Esophagus (tissue), 2 donors: ENCODE data around the gene TGFA. TPM values are rescaled to one million over a fixed set of nuclear protein-coding genes. Genes with fewer than 3 reads are reported as not detected.

Experiments
- H3K27ac ChIP-seq, 2 donors: one replicate each; pipeline ENCODE4 v1.5.1; 2013; ENCODE audit warnings: low read depth in 2 of 2, mild to moderate bottlenecking in 2 of 2, inconsistent platforms in 1 of 2, low read length in 1 of 2, moderate library complexity in 1 of 2
- H3K27me3 ChIP-seq, 2 donors: one replicate each; pipeline ENCODE4 v1.6.1; 2013; ENCODE audit warnings: low read length in 2 of 2, control low read depth in 1 of 2, mild to moderate bottlenecking in 1 of 2; ENCODE audit not compliant: insufficient read depth in 2 of 2, control insufficient read depth in 1 of 2
- H3K36me3 ChIP-seq, 2 donors: one replicate each; pipeline ENCODE4 v1.6.1; 2013; ENCODE audit warnings: low read length in 1 of 2; ENCODE audit not compliant: control insufficient read depth in 2 of 2, insufficient read depth in 2 of 2
- H3K4me1 ChIP-seq, 2 donors: one replicate each; pipeline ENCODE4 v1.6.1; 2013; ENCODE audit warnings: low read length in 1 of 2; ENCODE audit not compliant: control insufficient read depth in 2 of 2, insufficient read depth in 2 of 2
- H3K4me3 ChIP-seq, 2 donors: one replicate each; pipeline ENCODE4 v1.5.1; 2013; ENCODE audit warnings: low read length in 2 of 2, mild to moderate bottlenecking in 2 of 2, low read depth in 1 of 2, moderate library complexity in 1 of 2
- H3K9me3 ChIP-seq, 2 donors: one replicate each; pipeline ENCODE4 v1.6.1; 2013; ENCODE audit warnings: mild to moderate bottlenecking in 2 of 2, low read depth in 1 of 2, low read length in 1 of 2, moderate library complexity in 1 of 2; ENCODE audit not compliant: control insufficient read depth in 2 of 2, insufficient read depth in 1 of 2
- WGBS, 2 donors: extraction: QIAGEN DNeasy Blood & Tissue Kit; methylation state at CpG; one replicate each; pipeline ENCODE4 v1.1.7; 2013; 5-methylcytosine and 5-hydroxymethylcytosine counted together
- polyA plus RNA-seq, 2 donors: library from polyadenylated mRNA; stranded (reverse); fragments of 200-250 nt; gene quantifications; one replicate each; pipeline ENCODE4 v1.2.3, GENCODE V29; 2013
- donor health status: healthy with polysubstance abuse.
- donor health status: Bipolar disorder and iron deficiency.

The TGFA gene
- polyA plus RNA-seq, 2 donors, result 16.3 to 24.7 TPM

- Histone ChIP-seq H3K4me3 (no peak overlapping the region), H3K9me3 (no peaks in the 10 kb centered on the region)
- WGBS, 2 donors, result 74 to 75% methylated on average over 2 of the region's 2 CpGs
Measured at GRCh38 chr2:70426341-70426740, 127.3 kb downstream of the TGFA start.

GRCh38 chr2:70425682-70426301, 127.8 kb downstream of the TGFA start:
- H3K4me1 ChIP-seq, result peaks cover 0 to 6% of the 10 kb centered on the region in 2 donors
- H3K27me3 ChIP-seq, result no peaks in the 10 kb centered on the region
- H3K4me3 ChIP-seq, result no peak overlapping the region
- H3K27ac ChIP-seq, result peak overlapping the region; percentile 79 to 96
- no peaks in the 10 kb centered on the region for H3K9me3 ChIP-seq
- no peaks in the 10 kb centered on the region for H3K36me3 ChIP-seq
- 53% methylated on average over 7 of the region's 7 CpGs for WGBS, 2 donors

More at GRCh38 chr2:70426341-70426740, 127.3 kb downstream of the TGFA start:
- H3K27me3 ChIP-seq, result no peaks in the 10 kb centered on the region
- H3K36me3 ChIP-seq, result no peaks in the 10 kb centered on the region
- H3K27ac ChIP-seq, result peak overlapping the region; percentile 79 to 96
- peaks cover 0 to 6% of the 10 kb centered on the region in 2 donors for H3K4me1 ChIP-seq

GRCh38 chr2:70420740-70421139, 132.9 kb downstream of the TGFA start:
- H3K36me3 ChIP-seq, result no peaks in the 10 kb centered on the region
- no peaks in the 10 kb centered on the region for H3K27me3 ChIP-seq
- peaks cover 0 to 4% of the 10 kb centered on the region in 2 donors for H3K4me1 ChIP-seq
- H3K27ac ChIP-seq, result peak overlapping the region in 1 of 2 donors; percentile 66
- H3K4me3 ChIP-seq, result no peak overlapping the region
- 73 to 76% methylated on average over 8 of the region's 8 CpGs for WGBS, 2 donors
- no peaks in the 10 kb centered on the region for H3K9me3 ChIP-seq

GRCh38 chr2:70420143-70420542, 133.5 kb downstream of the TGFA start:
- Histone ChIP-seq H3K27ac (peak overlapping the region in 1 of 2 donors; percentile 51), H3K4me1 (peaks cover 0 to 2% of the 10 kb centered on the region in 2 donors), H3K9me3 (no peaks in the 10 kb centered on the region), H3K36me3 (no peaks in the 10 kb centered on the region), H3K27me3 (no peaks in the 10 kb centered on the region), H3K4me3 (no peak overlapping the region)
- WGBS, 2 donors, result 43 to 52% methylated on average over 4 of the region's 4 CpGs

- H3K4me1 ChIP-seq, result peaks cover 0 to 2% of the 10 kb centered on the region in 2 donors
- no peaks in the 10 kb centered on the region for H3K27me3 ChIP-seq
- WGBS, 2 donors, result 86 to 89% methylated on average over 12 of the region's 12 CpGs
- no peak overlapping the region for H3K4me3 ChIP-seq
- H3K27ac ChIP-seq, result no peak overlapping the region
- H3K9me3 ChIP-seq, result no peaks in the 10 kb centered on the region
- no peaks in the 10 kb centered on the region for H3K36me3 ChIP-seq
Measured at GRCh38 chr2:70418514-70418913, 135.1 kb downstream of the TGFA start.

GRCh38 chr2:70417011-70417410, 136.6 kb downstream of the TGFA start:
- H3K27ac ChIP-seq, result no peak overlapping the region
- H3K27me3 ChIP-seq, result no peaks in the 10 kb centered on the region
- H3K36me3 ChIP-seq, result no peaks in the 10 kb centered on the region
- peaks cover 0 to 2% of the 10 kb centered on the region in 2 donors for H3K4me1 ChIP-seq
- no peak overlapping the region for H3K4me3 ChIP-seq
- no peaks in the 10 kb centered on the region for H3K9me3 ChIP-seq
- WGBS, 2 donors, result 78 to 84% methylated on average over 1 of the region's 1 CpG

DNA sequence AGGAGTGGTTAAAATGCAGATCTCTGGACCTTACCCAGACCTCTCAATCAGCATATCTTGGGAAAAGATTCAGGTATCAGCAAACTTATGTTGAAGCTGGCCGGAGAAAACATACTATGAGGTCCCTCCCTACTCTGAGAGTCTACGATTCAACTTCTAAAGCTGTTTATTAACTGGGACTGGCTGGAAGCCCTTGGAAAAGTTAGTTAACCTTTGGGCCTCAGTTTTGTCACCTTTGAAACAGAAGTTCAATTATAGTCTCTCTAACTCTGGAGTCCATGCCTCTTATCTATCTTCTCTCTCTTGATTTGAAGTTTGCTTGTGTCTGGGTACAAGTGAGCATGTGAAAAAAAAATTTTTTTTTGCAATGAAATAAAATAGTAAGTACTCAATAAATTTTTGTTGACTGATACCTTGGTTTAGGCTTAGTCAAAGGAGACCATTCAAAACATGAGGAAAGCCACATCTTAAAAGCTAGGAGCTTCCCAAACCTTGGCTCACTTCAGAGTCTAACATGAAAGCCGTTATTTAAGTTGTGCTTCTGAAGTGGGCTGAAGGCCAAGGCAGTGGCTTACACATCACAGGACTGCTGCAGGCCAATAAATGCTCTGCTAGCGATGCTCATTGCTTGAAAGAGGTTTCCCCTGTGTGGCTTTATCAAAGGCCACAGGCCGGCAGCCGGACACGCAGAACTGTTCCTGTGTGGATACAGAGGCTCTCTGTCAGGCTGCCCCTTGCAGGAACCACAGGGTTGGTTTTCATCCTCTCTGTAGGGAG, 141.1 kb downstream of the TGFA start:
- Histone ChIP-seq H3K4me1 (no peaks in the 10 kb centered on the region), H3K4me3 (no peak overlapping the region), H3K9me3 (no peaks in the 10 kb centered on the region), H3K27ac (no peak overlapping the region), H3K36me3 (no peaks in the 10 kb centered on the region), H3K27me3 (no peaks in the 10 kb centered on the region)
- 58 to 63% methylated on average over 7 of the region's 7 CpGs for WGBS, 2 donors

DNA sequence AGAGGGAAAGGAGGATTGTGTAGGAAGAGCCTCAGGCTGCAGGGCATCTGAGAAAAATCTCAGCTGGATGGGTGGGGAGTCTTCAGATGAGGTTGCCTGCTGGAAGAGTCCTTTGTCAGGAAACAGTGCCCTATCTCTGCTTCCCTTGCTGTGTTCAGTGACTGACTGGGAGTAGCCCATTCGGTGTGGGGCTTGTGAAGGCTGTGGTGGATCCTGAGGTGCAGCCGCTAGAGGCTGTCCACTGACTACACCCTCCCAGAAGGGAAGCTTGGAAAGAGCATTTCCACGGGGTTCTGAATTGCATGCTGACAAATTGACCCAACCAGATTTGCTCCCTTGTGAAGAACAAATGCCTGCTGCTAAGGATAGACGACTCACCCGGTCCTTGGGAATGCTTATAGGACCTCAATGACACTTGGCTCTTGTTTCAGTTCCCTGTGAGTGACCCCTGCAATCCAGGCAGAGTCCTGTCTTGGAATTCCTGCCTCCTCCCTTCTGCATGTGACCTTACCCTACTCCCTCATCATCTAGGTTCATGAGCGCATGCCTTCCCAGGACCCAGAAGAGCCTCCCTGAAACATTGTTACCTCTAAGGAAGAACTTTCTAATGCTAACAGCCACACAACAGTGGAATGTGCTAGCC, 142.0 kb downstream of the TGFA start:
- no peak overlapping the region for H3K4me3 ChIP-seq
- H3K4me1 ChIP-seq, result no peaks in the 10 kb centered on the region
- H3K36me3 ChIP-seq, result no peaks in the 10 kb centered on the region
- no peaks in the 10 kb centered on the region for H3K27me3 ChIP-seq
- 75% methylated on average over 6 of the region's 6 CpGs for WGBS, 2 donors
- no peak overlapping the region for H3K27ac ChIP-seq
- no peaks in the 10 kb centered on the region for H3K9me3 ChIP-seq

DNA sequence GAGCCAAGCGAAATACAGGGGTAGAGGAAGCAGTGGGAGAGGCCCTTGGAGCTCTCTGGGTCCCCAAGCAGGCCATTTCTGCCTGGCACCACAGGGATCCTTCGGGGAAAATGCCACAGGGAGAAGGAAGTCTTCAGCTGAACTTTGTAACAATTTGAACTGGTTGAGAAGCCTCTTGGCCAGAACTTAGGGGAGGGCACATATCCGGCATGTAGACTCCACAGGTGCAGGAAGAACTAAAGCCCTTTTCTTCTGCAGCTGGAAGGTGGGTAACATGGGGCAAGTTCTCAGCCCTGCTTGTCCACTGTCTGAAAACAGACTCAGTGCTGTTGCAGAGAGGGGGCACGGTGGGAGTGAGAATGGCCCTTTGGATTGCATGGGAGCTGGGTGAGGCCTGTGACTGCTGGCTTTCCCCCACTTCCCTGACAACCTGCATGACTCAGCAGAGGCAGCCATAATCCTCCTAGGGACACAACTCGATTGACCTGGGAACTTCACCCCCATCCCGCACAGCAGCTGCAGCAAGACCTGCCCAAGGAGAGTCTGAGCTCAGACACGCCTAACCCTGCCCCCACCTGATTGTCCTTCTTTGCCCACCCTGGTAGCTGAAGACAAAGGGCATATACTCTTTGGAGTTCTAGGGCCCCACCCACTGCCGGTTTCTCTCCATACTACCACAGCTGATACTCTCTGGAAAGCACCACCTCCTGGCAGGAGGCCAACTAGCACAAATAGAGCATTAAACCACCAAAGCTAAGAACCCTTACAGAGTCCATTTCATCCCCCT, 150.2 kb downstream of the TGFA start:
- H3K27ac ChIP-seq, result peak overlapping the region in 1 of 2 donors; percentile 4
- H3K4me1 ChIP-seq, result peaks cover 0 to 6% of the 10 kb centered on the region in 2 donors
- no peaks in the 10 kb centered on the region for H3K36me3 ChIP-seq
- 57 to 68% methylated on average over 8 of the region's 8 CpGs for WGBS, 2 donors
- H3K4me3 ChIP-seq, result no peak overlapping the region
- peaks cover 0 to 3% of the 10 kb centered on the region in 2 donors for H3K27me3 ChIP-seq
- no peaks in the 10 kb centered on the region for H3K9me3 ChIP-seq
